ENCODE measurements around the gene PHAF1. TPM values are rescaled to one million over a fixed set of nuclear protein-coding genes. Genes with fewer than 3 reads are reported as not detected.

Gene PHAF1
- total RNA-seq, 1 experiment from 2014 or later = 34.4 TPM

DNA sequence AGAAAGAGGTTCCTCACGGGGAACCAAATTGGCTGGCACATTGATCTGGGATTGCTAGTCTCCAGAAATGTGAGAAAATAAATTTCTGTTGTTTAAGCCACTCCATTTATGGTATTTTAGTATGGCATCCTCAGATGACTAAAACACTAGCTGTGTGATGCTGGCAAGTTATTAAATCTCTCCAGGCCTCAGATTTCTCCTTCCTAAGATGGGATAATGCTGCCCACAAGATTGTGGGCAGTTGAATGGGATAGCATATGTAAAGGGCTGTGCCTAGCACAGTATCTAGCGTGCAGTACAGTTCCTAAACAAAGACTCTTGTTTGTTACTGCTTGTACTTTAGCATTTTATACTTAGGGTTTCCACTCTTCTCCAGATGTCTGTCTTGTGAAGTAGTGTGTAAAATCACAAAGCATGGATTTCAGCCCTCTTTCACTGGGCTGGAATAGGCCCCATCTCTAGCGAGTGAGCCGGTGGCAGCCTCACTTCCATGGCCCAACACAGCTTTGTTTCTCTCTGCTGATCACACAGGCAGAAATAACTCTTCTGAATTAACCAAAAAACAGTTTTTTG, 38.2 kb upstream of the PHAF1 start:
- no peak overlapping the region for H3K27ac Mint-ChIP-seq (ENCODE audit: unreplicated experiment)
- ChIA-PET POLR2A (no interaction called here), CTCF (no interaction called here)
- Histone ChIP-seq H3K27me3 (replicated peaks; ENCODE audit: control insufficient read depth, insufficient read depth, low read length) (no peaks in the 10 kb centered on the region), H3K4me3 (ENCODE audit: low read depth, low read length) (no peak overlapping the region), H3K9me3 (no peaks in the 10 kb centered on the region), H3K36me3 (ENCODE audit: control insufficient read depth, insufficient read depth, low read length) (no peaks in the 10 kb centered on the region; the same call in 1 of the 2 replicates), H3K4me1 (no peaks in the 10 kb centered on the region)
- TF ChIP-seq, protein P1, sequence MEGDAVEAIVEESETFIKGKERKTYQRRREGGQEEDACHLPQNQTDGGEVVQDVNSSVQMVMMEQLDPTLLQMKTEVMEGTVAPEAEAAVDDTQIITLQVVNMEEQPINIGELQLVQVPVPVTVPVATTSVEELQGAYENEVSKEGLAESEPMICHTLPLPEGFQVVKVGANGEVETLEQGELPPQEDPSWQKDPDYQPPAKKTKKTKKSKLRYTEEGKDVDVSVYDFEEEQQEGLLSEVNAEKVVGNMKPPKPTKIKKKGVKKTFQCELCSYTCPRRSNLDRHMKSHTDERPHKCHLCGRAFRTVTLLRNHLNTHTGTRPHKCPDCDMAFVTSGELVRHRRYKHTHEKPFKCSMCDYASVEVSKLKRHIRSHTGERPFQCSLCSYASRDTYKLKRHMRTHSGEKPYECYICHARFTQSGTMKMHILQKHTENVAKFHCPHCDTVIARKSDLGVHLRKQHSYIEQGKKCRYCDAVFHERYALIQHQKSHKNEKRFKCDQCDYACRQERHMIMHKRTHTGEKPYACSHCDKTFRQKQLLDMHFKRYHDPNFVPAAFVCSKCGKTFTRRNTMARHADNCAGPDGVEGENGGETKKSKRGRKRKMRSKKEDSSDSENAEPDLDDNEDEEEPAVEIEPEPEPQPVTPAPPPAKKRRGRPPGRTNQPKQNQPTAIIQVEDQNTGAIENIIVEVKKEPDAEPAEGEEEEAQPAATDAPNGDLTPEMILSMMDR (IDR thresholded peaks at IDR 0.05; ENCODE audit: insufficient read depth in 1 of 2, low read depth in 1 of 2, low read length in 1 of 2, severe bottlenecking in 1 of 2, unreplicated experiment in 1 of 2) = no peak
- peaks cover 60% of the 10 kb centered on the region for H3K36me3 Mint-ChIP-seq (ENCODE audit: insufficient read depth, unreplicated experiment)
- no peak overlapping the region for H3K4me3 Mint-ChIP-seq (ENCODE audit: unreplicated experiment)
- intact Hi-C loops (cut with micrococcal nuclease; ENCODE audit: unreplicated experiment) = no loop called here
- no peak for DNase-seq
- no peaks in the 10 kb centered on the region for H3K4me1 Mint-ChIP-seq (ENCODE audit: low read depth, unreplicated experiment)
- no peaks in the 10 kb centered on the region for H3K9me3 Mint-ChIP-seq (ENCODE audit: unreplicated experiment)
- BruUV-seq (replicated peaks) = no TSS peak
- no peaks in the 10 kb centered on the region for H3K27me3 Mint-ChIP-seq (ENCODE audit: insufficient read depth, unreplicated experiment)

DNA sequence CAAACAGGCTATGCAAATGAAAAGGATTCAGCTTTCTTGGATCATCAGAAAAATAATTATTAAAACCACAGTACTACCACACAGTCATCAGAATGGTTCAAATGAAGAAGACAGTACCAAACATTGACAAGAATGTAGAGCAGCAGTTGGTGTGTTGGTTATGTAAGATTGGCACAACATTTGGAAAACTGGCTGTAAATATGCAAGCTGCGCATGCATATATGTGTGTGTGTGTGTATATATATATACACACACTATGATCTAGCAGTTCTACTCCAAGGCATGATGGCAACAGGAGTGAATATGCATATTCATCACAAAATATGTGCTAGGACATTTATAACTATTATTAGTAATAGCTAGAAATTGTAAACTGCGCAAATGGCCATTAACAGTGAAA, 34.4 kb upstream of the PHAF1 start:
- no TSS peak for BruUV-seq (replicated peaks)
- ChIA-PET CTCF (interaction anchor here (1.3 kb wide), 1 partner anchor 34 kb away, joined by 3 read pairs; no protein-coding TSS in a partner anchor), POLR2A (no interaction called here)
- H3K9me3 Mint-ChIP-seq (ENCODE audit: unreplicated experiment) = no peaks in the 10 kb centered on the region
- H3K4me3 Mint-ChIP-seq (ENCODE audit: unreplicated experiment) = no peak overlapping the region
- no peaks in the 10 kb centered on the region; the same call in none of the 2 replicates for H3K36me3 ChIP-seq (ENCODE audit: control insufficient read depth, insufficient read depth, low read length)
- intact Hi-C loops (cut with micrococcal nuclease; ENCODE audit: unreplicated experiment) = no loop called here
- no peaks in the 10 kb centered on the region for H3K4me1 ChIP-seq
- no peak for DNase-seq
- H3K27ac Mint-ChIP-seq (ENCODE audit: unreplicated experiment) = no peak overlapping the region
- no peaks in the 10 kb centered on the region for H3K27me3 ChIP-seq (replicated peaks; ENCODE audit: control insufficient read depth, insufficient read depth, low read length)
- no peaks in the 10 kb centered on the region for H3K4me1 Mint-ChIP-seq (ENCODE audit: low read depth, unreplicated experiment)
- H3K36me3 Mint-ChIP-seq (ENCODE audit: insufficient read depth, unreplicated experiment) = peaks cover 31% of the 10 kb centered on the region
- no peaks in the 10 kb centered on the region for H3K9me3 ChIP-seq
- no peak overlapping the region for H3K4me3 ChIP-seq (ENCODE audit: low read depth, low read length)
- TF ChIP-seq, protein P1 (IDR thresholded peaks at IDR 0.05; ENCODE audit: insufficient read depth in 1 of 2, low read depth in 1 of 2, low read length in 1 of 2, severe bottlenecking in 1 of 2, unreplicated experiment in 1 of 2) = no peak
- no peaks in the 10 kb centered on the region for H3K27me3 Mint-ChIP-seq (ENCODE audit: insufficient read depth, unreplicated experiment)

DNA sequence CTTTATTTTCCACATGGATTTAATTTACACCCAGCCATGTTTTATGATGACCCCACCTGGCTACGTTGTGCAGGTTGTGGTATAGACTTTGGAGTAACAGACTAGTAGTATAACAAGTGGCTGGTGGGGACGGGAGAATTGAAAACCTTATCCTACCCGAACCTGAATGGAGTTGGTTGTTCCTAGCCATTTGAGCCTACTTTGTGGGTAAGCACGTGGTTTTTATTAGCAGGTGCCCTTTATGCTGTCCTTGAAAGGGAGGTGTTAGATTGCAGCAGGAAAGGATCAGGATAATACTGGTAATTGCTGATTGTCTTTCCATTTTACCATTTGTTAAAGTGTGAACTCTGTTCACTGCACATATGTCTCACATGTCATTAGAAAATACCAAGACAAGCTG, 31.9 kb upstream of the PHAF1 start:
- CTCF ChIA-PET = no interaction called here

More for the DNA sequence above, 31.9 kb upstream of the PHAF1 start:
- Histone ChIP-seq H3K4me1 (no peaks in the 10 kb centered on the region), H3K36me3 (ENCODE audit: control insufficient read depth, insufficient read depth, low read length) (no peaks in the 10 kb centered on the region; the same call in 1 of the 2 replicates), H3K27me3 (replicated peaks; ENCODE audit: control insufficient read depth, insufficient read depth, low read length) (no peaks in the 10 kb centered on the region), H3K9me3 (no peaks in the 10 kb centered on the region), H3K4me3 (ENCODE audit: low read depth, low read length) (no peak overlapping the region)
- Mint-ChIP-seq H3K4me1 (ENCODE audit: low read depth, unreplicated experiment) (no peaks in the 10 kb centered on the region), H3K9me3 (ENCODE audit: unreplicated experiment) (no peaks in the 10 kb centered on the region), H3K4me3 (ENCODE audit: unreplicated experiment) (no peak overlapping the region), H3K27ac (ENCODE audit: unreplicated experiment) (no peak overlapping the region), H3K27me3 (ENCODE audit: insufficient read depth, unreplicated experiment) (no peaks in the 10 kb centered on the region), H3K36me3 (ENCODE audit: insufficient read depth, unreplicated experiment) (peaks cover 33% of the 10 kb centered on the region)
- intact Hi-C loops (cut with micrococcal nuclease; ENCODE audit: unreplicated experiment) = no loop called here
- no peak for DNase-seq
- BruUV-seq (replicated peaks) = no TSS peak
- POLR2A ChIA-PET = no interaction called here
- TF ChIP-seq, protein P1 (IDR thresholded peaks at IDR 0.05; ENCODE audit: insufficient read depth in 1 of 2, low read depth in 1 of 2, low read length in 1 of 2, severe bottlenecking in 1 of 2, unreplicated experiment in 1 of 2) = no peak

Data from Caco-2 (cell line).